GM12801 (cell line): ENCODE measurements around the gene NCBP1.

Experiments used
- CTCF ChIP-seq: IDR thresholded peaks from one replicate; pipeline ENCODE4 v1.5.1; 2011; ENCODE audit warnings: control low read depth; ENCODE audit not compliant: insufficient read length; ENCODE audit errors: extremely low read depth

The NCBP1 gene

GRCh38 chr9:97714435-97714834 lies 80.8 kb downstream of the NCBP1 start:
- no peak for TF ChIP-seq CTCF

- no peak for TF ChIP-seq CTCF
These were observed 84.2 kb downstream of the NCBP1 start for GRCh38 chr9:97717866-97718265.

- no peak for TF ChIP-seq CTCF
These were observed 87.8 kb downstream of the NCBP1 start for GRCh38 chr9:97721396-97721795.

- TF ChIP-seq CTCF: no peak
These were observed 88.7 kb downstream of the NCBP1 start for GRCh38 chr9:97722331-97722730.
